Measurements from ENCODE around the gene GRIK4.

DNA sequence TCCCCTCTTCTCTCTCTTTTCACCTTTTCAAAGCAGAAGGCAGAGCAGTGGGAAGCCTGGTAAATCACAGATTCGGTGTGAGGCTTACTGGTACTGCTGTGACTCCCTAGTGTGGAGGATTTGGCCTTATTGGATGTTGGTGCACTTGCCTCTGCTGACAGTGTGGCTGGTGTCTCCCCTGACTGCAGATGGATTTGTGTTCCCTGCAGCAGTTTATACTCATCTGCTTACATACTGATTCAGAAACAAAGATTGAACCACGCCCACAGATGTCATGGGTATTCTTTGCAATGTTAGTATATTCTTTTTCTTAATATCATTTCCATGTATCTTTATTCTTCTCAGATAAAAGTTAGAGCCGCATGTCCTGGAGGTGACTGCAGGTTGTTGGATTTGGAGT is 26.8 kb upstream of the GRIK4 start:
- TF ChIP-seq, protein P1, sequence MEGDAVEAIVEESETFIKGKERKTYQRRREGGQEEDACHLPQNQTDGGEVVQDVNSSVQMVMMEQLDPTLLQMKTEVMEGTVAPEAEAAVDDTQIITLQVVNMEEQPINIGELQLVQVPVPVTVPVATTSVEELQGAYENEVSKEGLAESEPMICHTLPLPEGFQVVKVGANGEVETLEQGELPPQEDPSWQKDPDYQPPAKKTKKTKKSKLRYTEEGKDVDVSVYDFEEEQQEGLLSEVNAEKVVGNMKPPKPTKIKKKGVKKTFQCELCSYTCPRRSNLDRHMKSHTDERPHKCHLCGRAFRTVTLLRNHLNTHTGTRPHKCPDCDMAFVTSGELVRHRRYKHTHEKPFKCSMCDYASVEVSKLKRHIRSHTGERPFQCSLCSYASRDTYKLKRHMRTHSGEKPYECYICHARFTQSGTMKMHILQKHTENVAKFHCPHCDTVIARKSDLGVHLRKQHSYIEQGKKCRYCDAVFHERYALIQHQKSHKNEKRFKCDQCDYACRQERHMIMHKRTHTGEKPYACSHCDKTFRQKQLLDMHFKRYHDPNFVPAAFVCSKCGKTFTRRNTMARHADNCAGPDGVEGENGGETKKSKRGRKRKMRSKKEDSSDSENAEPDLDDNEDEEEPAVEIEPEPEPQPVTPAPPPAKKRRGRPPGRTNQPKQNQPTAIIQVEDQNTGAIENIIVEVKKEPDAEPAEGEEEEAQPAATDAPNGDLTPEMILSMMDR (IDR thresholded peaks at IDR 0.05; ENCODE audit: low read depth, low read length, poor library complexity, severe bottlenecking), result no peak
- TF ChIP-seq EZH2phosphoT487 (IDR thresholded peaks at IDR 0.05; ENCODE audit: borderline replicate concordance, low read length), result no peak

All from DOHH2 (cell line).